ENCODE results near the gene OTOP1.

DNA sequence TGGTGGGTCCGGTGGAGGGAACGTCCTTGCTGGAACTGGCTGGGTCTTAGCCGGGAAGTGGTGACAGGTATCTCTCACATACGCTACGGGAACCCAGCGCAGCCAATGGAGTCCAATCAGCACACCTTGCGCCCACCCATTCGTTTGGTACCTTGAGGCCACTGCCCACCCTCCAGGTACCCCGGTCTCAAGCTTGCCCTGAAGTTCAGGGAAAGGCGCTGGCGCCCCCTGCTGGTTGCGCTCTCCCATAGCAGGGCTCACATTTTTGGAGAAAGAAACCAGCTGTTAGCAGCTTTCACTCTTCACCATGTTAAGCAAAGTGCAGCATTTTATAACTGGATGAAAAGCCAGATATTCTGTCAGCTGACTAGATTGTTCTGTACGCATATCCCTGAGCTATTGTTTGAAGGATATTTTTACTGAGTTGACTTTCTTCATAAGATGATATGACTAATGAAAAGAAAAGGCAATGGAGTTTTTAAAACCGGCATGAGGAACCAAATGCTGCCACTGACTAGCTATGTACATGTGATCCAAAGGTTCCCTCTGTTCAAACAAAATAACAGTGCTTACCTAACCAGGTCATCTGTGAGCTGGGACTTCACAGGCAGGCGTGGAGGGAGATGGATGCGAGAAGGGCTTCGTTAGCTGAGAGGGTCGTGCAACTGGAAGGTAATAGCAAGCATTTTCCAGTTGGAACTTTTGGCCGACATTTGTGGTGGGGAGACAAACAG, 43.7 kb downstream of the OTOP1 start:
- TF ChIP-seq, protein P1, sequence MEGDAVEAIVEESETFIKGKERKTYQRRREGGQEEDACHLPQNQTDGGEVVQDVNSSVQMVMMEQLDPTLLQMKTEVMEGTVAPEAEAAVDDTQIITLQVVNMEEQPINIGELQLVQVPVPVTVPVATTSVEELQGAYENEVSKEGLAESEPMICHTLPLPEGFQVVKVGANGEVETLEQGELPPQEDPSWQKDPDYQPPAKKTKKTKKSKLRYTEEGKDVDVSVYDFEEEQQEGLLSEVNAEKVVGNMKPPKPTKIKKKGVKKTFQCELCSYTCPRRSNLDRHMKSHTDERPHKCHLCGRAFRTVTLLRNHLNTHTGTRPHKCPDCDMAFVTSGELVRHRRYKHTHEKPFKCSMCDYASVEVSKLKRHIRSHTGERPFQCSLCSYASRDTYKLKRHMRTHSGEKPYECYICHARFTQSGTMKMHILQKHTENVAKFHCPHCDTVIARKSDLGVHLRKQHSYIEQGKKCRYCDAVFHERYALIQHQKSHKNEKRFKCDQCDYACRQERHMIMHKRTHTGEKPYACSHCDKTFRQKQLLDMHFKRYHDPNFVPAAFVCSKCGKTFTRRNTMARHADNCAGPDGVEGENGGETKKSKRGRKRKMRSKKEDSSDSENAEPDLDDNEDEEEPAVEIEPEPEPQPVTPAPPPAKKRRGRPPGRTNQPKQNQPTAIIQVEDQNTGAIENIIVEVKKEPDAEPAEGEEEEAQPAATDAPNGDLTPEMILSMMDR (IDR thresholded peaks at IDR 0.05) = peak; percentile 32 to 80 (median 61)
- no peak for TF ChIP-seq POLR2A (IDR thresholded peaks at IDR 0.05)
